GM19193 (cell line): ENCODE data around the gene NAB1.

ENCODE experiments used
- POLR2A ChIP-seq: IDR thresholded peaks from 4 replicates; pipeline ENCODE4 v1.6.1; 2011; ENCODE audit not compliant: insufficient read depth, insufficient read length; ENCODE audit errors: extremely low read depth

The NAB1 gene

GRCh38 chr2:190655113-190655512, 6.2 kb downstream of the NAB1 start:
- TF ChIP-seq POLR2A, result no peak

- TF ChIP-seq POLR2A, result no peak
These were observed 6.7 kb downstream of the NAB1 start for GRCh38 chr2:190655570-190655969.

GRCh38 chr2:190656301-190656700, 7.4 kb downstream of the NAB1 start:
- no peak for TF ChIP-seq POLR2A

GRCh38 chr2:190657474-190658255, 8.8 kb downstream of the NAB1 start:
- no peak for TF ChIP-seq POLR2A

GRCh38 chr2:190659553-190659952, 10.7 kb downstream of the NAB1 start:
- TF ChIP-seq POLR2A, result no peak

- no peak for TF ChIP-seq POLR2A
These were observed 13.9 kb downstream of the NAB1 start for GRCh38 chr2:190662754-190663153.

GRCh38 chr2:190663348-190663747, 14.5 kb downstream of the NAB1 start:
- no peak for TF ChIP-seq POLR2A

GRCh38 chr2:190663839-190664238, 15.0 kb downstream of the NAB1 start:
- TF ChIP-seq POLR2A, result no peak

- no peak for TF ChIP-seq POLR2A
These were observed 15.4 kb downstream of the NAB1 start for GRCh38 chr2:190664240-190664639.

GRCh38 chr2:190666895-190667294, 18.0 kb downstream of the NAB1 start:
- TF ChIP-seq POLR2A, result no peak

- no peak for TF ChIP-seq POLR2A
These were observed 20.0 kb downstream of the NAB1 start for GRCh38 chr2:190668892-190669291.

GRCh38 chr2:190670182-190670946, 21.5 kb downstream of the NAB1 start:
- no peak for TF ChIP-seq POLR2A

- TF ChIP-seq POLR2A, result no peak
These were observed 26.2 kb downstream of the NAB1 start for GRCh38 chr2:190674966-190675650.

- TF ChIP-seq POLR2A, result no peak
These were observed 28.4 kb downstream of the NAB1 start for GRCh38 chr2:190677255-190677654.

- peak; percentile 36 for TF ChIP-seq POLR2A
These were observed 29.7 kb downstream of the NAB1 start for GRCh38 chr2:190678444-190679162.
